Pancreas (tissue), 10 donors: ENCODE data around the gene ISY1. TPM values are rescaled to one million over a fixed set of nuclear protein-coding genes. Genes with fewer than 3 reads are reported as not detected.
A peak's percentile ranks its signal among the peaks of the same experiment; 100 is the strongest.

Experiments
- ATAC-seq, 4 donors: fragments of 200-7000 bp; cut with Tn5 transposase; one replicate each; pipeline versions ENCODE4 v1.8.0 to v1.9.1; 2020; ENCODE audit warnings: mild to moderate bottlenecking in 4 of 4, moderate library complexity in 4 of 4
- DNase-seq, 6 donors: peaks; one replicate each; pipeline ENCODE4 v3.0.0-alpha.2; 2020
- FAIRE-seq: peaks from 2 replicates; lab custom pipeline; 2012; peaks lifted over from hg19 to GRCh38; lab: Jason Lieb, UNC
- H3K27ac ChIP-seq, 4 donors: fragments of 200-600 bp; sonication (generic); 1 replicate in 3 of 4; 2 replicates in 1 of 4; pipeline versions ENCODE4 v1.5.0 to v1.8.0; 2020
- H3K27me3 ChIP-seq, 4 donors: fragments of 200-600 bp; one replicate each; pipeline ENCODE4 v1.8.0; 2021
- H3K36me3 ChIP-seq, 3 donors: fragments of 200-600 bp; sonication (generic) in 1 of 3; one replicate each; pipeline versions ENCODE4 v1.5.0 to v1.8.0; 2020 to 2021
- H3K4me1 ChIP-seq, 3 donors: fragments of 200-600 bp; one replicate each; pipeline ENCODE4 v1.8.0; 2021
- H3K4me3 ChIP-seq, 4 donors: fragments of 200-600 bp; sonication (generic) in 2 of 4; one replicate each; pipeline versions ENCODE4 v1.5.0 to v1.8.0; 2020 to 2021
- H3K9me3 ChIP-seq, 4 donors: fragments of 200-600 bp; one replicate each; pipeline ENCODE4 v1.8.0; 2021
- CTCF ChIP-seq, 4 donors: fragments of 200-600 bp; sonication (generic) in 3 of 4; IDR thresholded peaks; one replicate each; pipeline versions ENCODE4 v1.5.0 to v1.8.0; 2021; ENCODE audit warnings: antibody characterized with exemption in 4 of 4
- WGBS, 2 donors: extraction: QIAGEN DNeasy Blood & Tissue Kit; methylation state at CpG; one replicate each; pipeline ENCODE4 v1.1.7; 2013; 5-methylcytosine and 5-hydroxymethylcytosine counted together
- intact Hi-C, 3 donors: fragments of 100-400 bp; cut with DNase I; formaldehyde crosslinking; loops; one replicate each; pipeline versions ENCODE4 v1.11.1 to v1.14.2; 2022
- polyA plus RNA-seq, 2 donors: library from polyadenylated mRNA; stranded (reverse); fragments of 200-250 nt; gene quantifications; one replicate each; pipeline ENCODE4 v1.2.3, GENCODE V29; 2013
- total RNA-seq, 6 donors: library from RNA; stranded (reverse); fragmentation: NEBNext Ultra II Directional in 4 of 6; extraction: Animal tissue kit (Norgen Biotek cat#: 25700) in 4 of 6; gene quantifications; one replicate each; pipeline versions ENCODE4 v1.2.1 to v1.2.4, GENCODE V29; 2021 to 2023
- donor health status: healthy with polysubstance abuse.
- donor health status: DM: no; HTN: no; CAD: no; lungs with moderate emphysema.
- donor health status: DM: no; HTN: no; CAD: no.
- donor health status: control.
- donor health status: control.
- donor health status: Bipolar disorder and iron deficiency.
- donor health status: DM: yes; HTN: yes; CAD: no.
- donor health status: DM: no; HTN: no; CAD: no.
- donor health status: DM: no; HTN: no; CAD: no.
- donor health status: DM: yes; HTN: yes; CAD: no.

The ISY1 gene
- total and polyA plus RNA-seq, 8 donors = 9.2 to 17.2 (median 13.8) TPM

- FAIRE-seq = no peak
- no peak for TF ChIP-seq CTCF (IDR thresholded peaks at IDR 0.05)
- intact Hi-C loops = no loop called here
Observed at GRCh38 chr3:129126726-129127280, 34.1 kb downstream of the ISY1 start.

GRCh38 chr3:129123314-129124060 is 37.4 kb downstream of the ISY1 start:
- Histone ChIP-seq H3K4me1 (peaks cover 4 to 15% (median 8%) of the 10 kb centered on the region in 3 donors), H3K4me3 (no peak overlapping the region), H3K27me3 (no peaks in the 10 kb centered on the region), H3K9me3 (no peaks in the 10 kb centered on the region), H3K36me3 (peaks cover 0 to 2% (median 0%) of the 10 kb centered on the region in 3 donors), H3K27ac (peak overlapping the region in 3 of 4 donors; percentile 7 to 96 (median 29))
- no peak for TF ChIP-seq CTCF (IDR thresholded peaks at IDR 0.05)
- no peak for FAIRE-seq
- intact Hi-C loops = no loop called here
- 55 to 56% methylated on average over 5 of the region's 5 CpGs for WGBS, 2 donors
- peak in 1 of 6 donors; percentile 34 for DNase-seq
- ATAC-seq = no peak

More at GRCh38 chr3:129126726-129127280, 34.1 kb downstream of the ISY1 start:
- peaks cover 0 to 27% (median 10%) of the 10 kb centered on the region in 3 donors for H3K36me3 ChIP-seq
- no peak overlapping the region for H3K27ac ChIP-seq
- WGBS, 2 donors = 91 to 97% methylated on average over 9 of the region's 9 CpGs
- H3K4me1 ChIP-seq = peaks cover 0 to 5% (median 0%) of the 10 kb centered on the region in 3 donors
- no peaks in the 10 kb centered on the region for H3K9me3 ChIP-seq
- DNase-seq = peak in 1 of 6 donors; percentile 43
- H3K27me3 ChIP-seq = no peaks in the 10 kb centered on the region
- no peak overlapping the region for H3K4me3 ChIP-seq
- ATAC-seq = no peak

- Histone ChIP-seq H3K4me3 (no peak overlapping the region), H3K27me3 (no peaks in the 10 kb centered on the region), H3K36me3 (no peaks in the 10 kb centered on the region), H3K27ac (peak overlapping the region; percentile 22 to 96 (median 89)), H3K9me3 (no peaks in the 10 kb centered on the region), H3K4me1 (peaks cover 4 to 20% (median 8%) of the 10 kb centered on the region in 3 donors)
- ATAC-seq (peak in 2 of 4 donors; percentile 0 to 1), FAIRE-seq (no peak), DNase-seq (no peak)
- intact Hi-C loops = no loop called here
- WGBS, 2 donors = 58 to 60% methylated on average over 18 of the region's 18 CpGs
- TF ChIP-seq CTCF (IDR thresholded peaks at IDR 0.05) = no peak
Observed at GRCh38 chr3:129122412-129123011, 38.4 kb downstream of the ISY1 start.

GRCh38 chr3:129121792-129122411 is 39.0 kb downstream of the ISY1 start, which contains the start of gene RAB43:
Gene RAB43 (minus strand): TSS chr3:129121804. CDS start chr3:129121489, 315 bp downstream.
- TF ChIP-seq CTCF (IDR thresholded peaks at IDR 0.05) = no peak
- ATAC-seq (peak; percentile 72 to 83 (median 78)), DNase-seq (peak; percentile 87 to 95 (median 92)), FAIRE-seq (no peak)
- Histone ChIP-seq H3K9me3 (no peaks in the 10 kb centered on the region), H3K27ac (peak within 1 kb of the TSS; percentile 88 to 96 (median 91)), H3K4me1 (peaks cover 4 to 20% (median 8%) of the 10 kb centered on the region in 3 donors), H3K4me3 (peak within 1 kb of the TSS; percentile 65 to 81 (median 71)), H3K27me3 (no peaks in the 10 kb centered on the region), H3K36me3 (no peaks in the 10 kb centered on the region)
- intact Hi-C loops = no loop called here
- WGBS, 2 donors = 4% methylated on average over 33 to 60 of the region's 60 CpGs
